Measurements from ENCODE around the gene SSBP3. TPM values are rescaled to one million over a fixed set of nuclear protein-coding genes. Genes with fewer than 3 reads are reported as not detected.

Gene SSBP3
- total and polyA plus RNA-seq, 2 experiments from 2014 or later = 6.2 to 19.9 TPM

GRCh38 chr1:54442185-54442584 lies 36.0 kb upstream of the SSBP3 start:
- no peaks in the 10 kb centered on the region for H3K9me2 ChIP-seq (ENCODE audit: insufficient read depth)
- no peak overlapping the region for H3K4me3 ChIP-seq
- DNase-seq = no peak
- H3K9me3 ChIP-seq (ENCODE audit: low read depth) = no peaks in the 10 kb centered on the region
- H3K27ac ChIP-seq = no peak overlapping the region
- 73 to 81% methylated on average over 2 of the region's 2 CpGs for WGBS, 2 experiments (ENCODE audit: low coverage in 1 of 2, low lambda C conversion rate in 2 of 2, missing lambda C conversion rate in 2 of 2)
- H4K20me1 ChIP-seq (ENCODE audit: insufficient read depth) = no peaks in the 10 kb centered on the region
- H3F3A ChIP-seq (ENCODE audit: insufficient read depth) = no peaks in the 10 kb centered on the region
- in situ Hi-C loops (cut with MboI) = no loop called here
- no peak overlapping the region for H3K9ac ChIP-seq
- no peak overlapping the region for H3K4me2 ChIP-seq (ENCODE audit: unreplicated experiment)
- no peak for TF ChIP-seq EZH2phosphoT487 (IDR thresholded peaks at IDR 0.05; ENCODE audit: insufficient read depth, low read depth)
- TF ChIP-seq EZH2 (IDR thresholded peaks at IDR 0.05; ENCODE audit: insufficient read depth, poor library complexity, severe bottlenecking) = no peak
- no peaks in the 10 kb centered on the region for H3K36me3 ChIP-seq (ENCODE audit: low read depth)
- H3K79me2 ChIP-seq (ENCODE audit: insufficient read depth) = no peaks in the 10 kb centered on the region
- H3K27me3 ChIP-seq (replicated peaks; ENCODE audit: insufficient read depth) = no peaks in the 10 kb centered on the region
- H3K4me1 ChIP-seq (ENCODE audit: insufficient read depth) = no peaks in the 10 kb centered on the region
- no peak overlapping the region for H2AFZ ChIP-seq

GRCh38 chr1:54439550-54440223 lies 33.5 kb upstream of the SSBP3 start:
- Histone ChIP-seq H3K4me3 (no peak overlapping the region), H3K9me2 (ENCODE audit: insufficient read depth) (no peaks in the 10 kb centered on the region), H3K36me3 (ENCODE audit: low read depth) (no peaks in the 10 kb centered on the region), H3K9ac (no peak overlapping the region), H3K4me1 (ENCODE audit: insufficient read depth) (no peaks in the 10 kb centered on the region), H2AFZ (no peak overlapping the region), H3K9me3 (ENCODE audit: low read depth) (no peaks in the 10 kb centered on the region), H3K27ac (no peak overlapping the region), H3F3A (ENCODE audit: insufficient read depth) (no peaks in the 10 kb centered on the region), H3K79me2 (ENCODE audit: insufficient read depth) (no peaks in the 10 kb centered on the region), H3K4me2 (ENCODE audit: unreplicated experiment) (no peak overlapping the region), H3K27me3 (replicated peaks; ENCODE audit: insufficient read depth) (no peaks in the 10 kb centered on the region), H4K20me1 (ENCODE audit: insufficient read depth) (no peaks in the 10 kb centered on the region)
- in situ Hi-C loops (cut with MboI) = no loop called here
- DNase-seq = peak; percentile 10
- WGBS, 2 experiments (ENCODE audit: low coverage in 1 of 2, low lambda C conversion rate in 2 of 2, missing lambda C conversion rate in 2 of 2) = 59 to 63% methylated on average over 7 of the region's 7 CpGs
- TF ChIP-seq EZH2 (IDR thresholded peaks at IDR 0.05; ENCODE audit: insufficient read depth, poor library complexity, severe bottlenecking) (no peak), EZH2phosphoT487 (IDR thresholded peaks at IDR 0.05; ENCODE audit: insufficient read depth, low read depth) (no peak)

DNA sequence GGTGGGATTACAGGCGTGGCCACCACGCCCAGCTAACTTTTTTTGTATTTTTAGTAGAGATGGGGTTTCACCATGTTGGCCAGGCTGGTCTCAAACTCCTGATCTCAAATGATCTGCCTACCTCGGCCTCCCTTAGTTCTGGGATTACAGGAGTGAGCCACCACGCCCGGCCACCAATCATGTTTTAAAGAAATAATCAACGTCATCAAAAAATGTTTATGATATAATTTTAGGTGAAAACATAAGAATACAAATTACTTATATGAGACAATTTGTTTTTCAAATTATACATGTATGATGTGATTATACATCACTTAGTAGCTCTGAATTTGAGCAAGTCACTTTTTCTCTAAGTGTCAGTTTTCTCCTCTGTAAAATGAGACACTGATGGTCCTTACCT lies 31.6 kb upstream of the SSBP3 start:
- H3F3A ChIP-seq (ENCODE audit: insufficient read depth) = no peaks in the 10 kb centered on the region
- no peaks in the 10 kb centered on the region for H3K36me3 ChIP-seq (ENCODE audit: low read depth)
- TF ChIP-seq EZH2 (IDR thresholded peaks at IDR 0.05; ENCODE audit: insufficient read depth, poor library complexity, severe bottlenecking) (no peak), EZH2phosphoT487 (IDR thresholded peaks at IDR 0.05; ENCODE audit: insufficient read depth, low read depth) (no peak)
- no peaks in the 10 kb centered on the region for H3K79me2 ChIP-seq (ENCODE audit: insufficient read depth)
- 67 to 79% methylated on average over 6 of the region's 6 CpGs for WGBS, 2 experiments (ENCODE audit: low coverage in 1 of 2, low lambda C conversion rate in 2 of 2, missing lambda C conversion rate in 2 of 2)
- H3K4me2 ChIP-seq (ENCODE audit: unreplicated experiment) = no peak overlapping the region
- in situ Hi-C loops (cut with MboI) = no loop called here
- no peak overlapping the region for H2AFZ ChIP-seq
- DNase-seq = no peak
- H3K9ac ChIP-seq = no peak overlapping the region
- H3K4me1 ChIP-seq (ENCODE audit: insufficient read depth) = no peaks in the 10 kb centered on the region
- H3K9me2 ChIP-seq (ENCODE audit: insufficient read depth) = no peaks in the 10 kb centered on the region
- no peaks in the 10 kb centered on the region for H3K9me3 ChIP-seq (ENCODE audit: low read depth)
- H4K20me1 ChIP-seq (ENCODE audit: insufficient read depth) = no peaks in the 10 kb centered on the region
- no peak overlapping the region for H3K27ac ChIP-seq
- no peaks in the 10 kb centered on the region for H3K27me3 ChIP-seq (replicated peaks; ENCODE audit: insufficient read depth)
- H3K4me3 ChIP-seq = no peak overlapping the region

- no peaks in the 10 kb centered on the region for H3K36me3 ChIP-seq (ENCODE audit: low read depth)
- no peak overlapping the region for H2AFZ ChIP-seq
- TF ChIP-seq EZH2 (IDR thresholded peaks at IDR 0.05; ENCODE audit: insufficient read depth, poor library complexity, severe bottlenecking) (no peak), EZH2phosphoT487 (IDR thresholded peaks at IDR 0.05; ENCODE audit: insufficient read depth, low read depth) (no peak)
- H3K9ac ChIP-seq = no peak overlapping the region
- in situ Hi-C loops (cut with MboI) = no loop called here
- H3K4me3 ChIP-seq = no peak overlapping the region
- no peaks in the 10 kb centered on the region for H4K20me1 ChIP-seq (ENCODE audit: insufficient read depth)
- H3F3A ChIP-seq (ENCODE audit: insufficient read depth) = no peaks in the 10 kb centered on the region
- H3K9me2 ChIP-seq (ENCODE audit: insufficient read depth) = no peaks in the 10 kb centered on the region
- no peak for DNase-seq
- no peak overlapping the region for H3K4me2 ChIP-seq (ENCODE audit: unreplicated experiment)
- no peak overlapping the region for H3K27ac ChIP-seq
- no peaks in the 10 kb centered on the region for H3K27me3 ChIP-seq (replicated peaks; ENCODE audit: insufficient read depth)
- no peaks in the 10 kb centered on the region for H3K79me2 ChIP-seq (ENCODE audit: insufficient read depth)
- no peaks in the 10 kb centered on the region for H3K9me3 ChIP-seq (ENCODE audit: low read depth)
- 64% methylated on average over 5 of the region's 5 CpGs for WGBS, 2 experiments (ENCODE audit: low coverage in 1 of 2, low lambda C conversion rate in 2 of 2, missing lambda C conversion rate in 2 of 2)
- no peaks in the 10 kb centered on the region for H3K4me1 ChIP-seq (ENCODE audit: insufficient read depth)
These were observed 30.6 kb upstream of the SSBP3 start for GRCh38 chr1:54436826-54437225.
